Hepatocyte (in vitro differentiated cells): Measurements from ENCODE around the gene CRIM1.

Experiments used
- CTCF ChIP-seq: fragments of 200-600 bp; sonication (generic); IDR thresholded peaks from 2 replicates; pipeline ENCODE4 v1.5.1; 2016; ENCODE audit warnings: antibody characterized with exemption, mild to moderate bottlenecking; ENCODE audit not compliant: poor library complexity
- EZH2 ChIP-seq: fragments of 200-600 bp; sonication (generic); IDR thresholded peaks from 2 replicates; pipeline ENCODE4 v1.6.1; 2016; ENCODE audit warnings: antibody characterized with exemption, mild to moderate bottlenecking, borderline replicate concordance

- no peak for TF ChIP-seq EZH2
- no peak for TF ChIP-seq CTCF
These were observed 173.3 kb downstream of the CRIM1 start for GRCh38 chr2:36528766-36529392.
